ENCODE measurements around the gene ATG9A.
A peak's percentile ranks its signal among the peaks of the same experiment; 100 is the strongest.
"Not testable (repeated sequence)": the region's sequence is repeated elsewhere in the genome, so short reads cannot be mapped to it uniquely, and the experiment has no call there.

Gene ATG9A, protein sequence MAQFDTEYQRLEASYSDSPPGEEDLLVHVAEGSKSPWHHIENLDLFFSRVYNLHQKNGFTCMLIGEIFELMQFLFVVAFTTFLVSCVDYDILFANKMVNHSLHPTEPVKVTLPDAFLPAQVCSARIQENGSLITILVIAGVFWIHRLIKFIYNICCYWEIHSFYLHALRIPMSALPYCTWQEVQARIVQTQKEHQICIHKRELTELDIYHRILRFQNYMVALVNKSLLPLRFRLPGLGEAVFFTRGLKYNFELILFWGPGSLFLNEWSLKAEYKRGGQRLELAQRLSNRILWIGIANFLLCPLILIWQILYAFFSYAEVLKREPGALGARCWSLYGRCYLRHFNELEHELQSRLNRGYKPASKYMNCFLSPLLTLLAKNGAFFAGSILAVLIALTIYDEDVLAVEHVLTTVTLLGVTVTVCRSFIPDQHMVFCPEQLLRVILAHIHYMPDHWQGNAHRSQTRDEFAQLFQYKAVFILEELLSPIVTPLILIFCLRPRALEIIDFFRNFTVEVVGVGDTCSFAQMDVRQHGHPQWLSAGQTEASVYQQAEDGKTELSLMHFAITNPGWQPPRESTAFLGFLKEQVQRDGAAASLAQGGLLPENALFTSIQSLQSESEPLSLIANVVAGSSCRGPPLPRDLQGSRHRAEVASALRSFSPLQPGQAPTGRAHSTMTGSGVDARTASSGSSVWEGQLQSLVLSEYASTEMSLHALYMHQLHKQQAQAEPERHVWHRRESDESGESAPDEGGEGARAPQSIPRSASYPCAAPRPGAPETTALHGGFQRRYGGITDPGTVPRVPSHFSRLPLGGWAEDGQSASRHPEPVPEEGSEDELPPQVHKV

DNA sequence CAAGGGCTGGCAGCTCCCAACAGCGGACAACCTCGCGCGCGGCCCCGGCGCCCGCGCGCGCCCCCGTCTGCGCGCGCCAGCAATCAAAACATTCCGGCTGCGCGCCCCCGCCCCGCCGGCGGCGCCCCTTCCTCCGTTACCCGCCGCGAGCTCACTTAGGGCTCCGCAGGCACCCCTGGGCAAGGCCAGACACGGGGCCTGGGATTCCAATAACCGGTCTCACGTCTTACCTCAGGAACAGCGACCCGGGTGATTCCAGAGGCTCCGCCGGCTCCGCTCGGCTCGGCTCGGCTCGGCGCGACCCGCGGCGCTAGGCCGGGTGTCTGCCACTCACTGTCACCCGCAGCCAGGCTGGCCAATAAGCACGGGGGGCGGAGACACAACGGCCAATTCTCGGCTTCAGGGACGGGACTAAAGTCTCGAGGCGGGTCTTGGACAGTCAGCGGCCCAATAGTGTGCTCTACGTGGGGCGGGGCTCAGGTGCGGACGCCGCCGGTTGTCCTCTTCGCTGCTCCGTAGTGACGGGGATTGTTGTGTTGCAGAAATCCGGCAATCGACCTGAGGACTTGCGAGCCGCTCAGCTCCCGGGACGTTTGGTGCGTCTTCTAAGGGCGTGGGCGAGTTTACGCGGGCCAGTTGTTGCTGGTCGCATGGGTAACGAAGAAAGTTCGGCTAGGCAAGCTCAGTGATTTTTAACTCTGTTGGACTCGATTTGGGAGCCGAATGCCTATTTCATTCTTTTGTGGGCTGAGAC, at the start of gene ATG9A, which contains the start of gene ANKZF1:
Gene ATG9A, minus strand, starts transcription at position 332 of the 754 bp plus-strand sequence. CDS start 1,612 bp downstream, outside the sequence.
Gene ANKZF1, plus strand, starts transcription at position 502 of the 754 bp plus-strand sequence. CDS start 452 bp downstream, outside the sequence.
- peak; percentile 98 to 100 (median 100) for DNase-seq
- intact Hi-C loops (cut with DNase I), result loop anchor here (1.0 to 10.0 kb wide), 2 partner anchors 51 to 155 kb away; partner anchors contain the start of genes DNPEP and RETREG2

DNA sequence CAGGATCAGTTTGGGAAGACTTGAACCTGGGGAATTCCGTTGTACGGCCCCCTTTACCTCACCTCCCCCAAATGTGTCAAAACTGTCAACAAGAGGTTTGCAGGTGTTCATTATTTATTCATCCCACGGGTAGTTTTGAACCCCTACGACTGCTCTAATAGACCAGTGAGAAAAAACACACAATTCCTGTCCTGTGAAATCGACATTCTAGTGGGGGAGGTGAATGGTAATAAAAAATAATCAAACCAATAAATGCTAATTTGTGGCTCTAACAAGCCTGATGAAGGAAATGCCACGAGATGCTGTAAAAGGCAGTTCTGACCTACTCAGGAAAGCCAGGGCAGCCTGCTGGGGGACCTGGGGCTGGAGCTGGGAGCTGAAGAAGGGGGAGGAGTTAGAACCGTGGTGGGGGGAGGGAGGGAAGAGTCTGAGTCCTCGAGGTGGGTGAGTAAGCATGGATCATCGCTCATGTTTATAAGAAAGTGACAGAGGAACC, 49.3 kb upstream of the ATG9A start:
- intact Hi-C loops (cut with DNase I), result loop anchor here (2.0 to 5.0 kb wide), 2 partner anchors 102 to 109 kb away; partner anchors contain the start of genes CNPPD1 and DNPEP

DNA sequence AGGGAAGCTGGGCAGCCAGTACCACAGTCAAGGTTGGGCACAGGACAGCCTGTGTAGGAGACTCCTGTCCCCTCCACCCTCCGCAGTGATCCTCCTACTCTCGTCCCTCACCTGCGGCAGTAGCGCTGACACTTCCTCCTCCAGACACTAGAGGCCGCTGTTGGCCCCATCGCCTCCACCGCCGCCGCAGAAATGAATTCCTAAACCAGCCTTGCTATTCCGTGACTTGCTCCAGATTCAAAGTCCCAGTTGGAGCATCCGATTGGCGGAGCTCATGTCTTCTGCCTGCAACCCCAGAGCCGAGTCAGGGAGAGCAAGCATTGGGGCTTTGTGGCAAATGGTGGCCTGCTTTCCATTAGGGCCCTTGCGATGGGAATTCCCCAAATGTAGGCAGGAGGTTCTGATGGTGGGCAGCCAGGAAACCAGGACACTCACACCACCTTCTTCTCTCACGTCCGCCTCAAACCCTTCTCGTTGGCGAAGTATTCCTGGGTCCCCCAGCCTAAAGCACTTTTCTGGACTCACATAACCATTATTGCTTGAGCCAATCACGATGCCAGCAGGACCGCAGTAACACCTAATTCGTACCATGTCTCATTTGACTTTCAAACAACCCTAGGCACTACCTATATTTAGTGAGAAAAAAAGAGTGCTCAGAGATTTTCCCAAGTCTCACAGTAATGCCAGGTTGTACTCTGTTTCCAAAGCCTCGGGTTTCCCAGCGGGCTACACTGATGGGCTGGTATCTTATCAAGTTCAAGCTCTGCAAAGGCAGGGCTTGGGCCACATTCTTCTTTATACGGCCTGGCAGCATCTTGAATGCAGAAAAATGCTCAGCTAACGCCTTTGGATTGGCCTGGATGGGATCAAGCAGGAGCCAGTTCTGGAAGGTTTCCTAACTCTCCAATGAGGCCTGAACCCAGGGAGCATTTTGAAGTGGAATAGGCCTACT, 48.5 kb upstream of the ATG9A start:
- peak; percentile 79 to 98 (median 88) for DNase-seq
- intact Hi-C loops (cut with DNase I), result loop anchor here (1.0 to 5.0 kb wide), 3 partner anchors 20 to 109 kb away; partner anchors contain the start of genes CNPPD1 and DNPEP

More for the DNA sequence above, 49.3 kb upstream of the ATG9A start:
- no peak for DNase-seq

DNA sequence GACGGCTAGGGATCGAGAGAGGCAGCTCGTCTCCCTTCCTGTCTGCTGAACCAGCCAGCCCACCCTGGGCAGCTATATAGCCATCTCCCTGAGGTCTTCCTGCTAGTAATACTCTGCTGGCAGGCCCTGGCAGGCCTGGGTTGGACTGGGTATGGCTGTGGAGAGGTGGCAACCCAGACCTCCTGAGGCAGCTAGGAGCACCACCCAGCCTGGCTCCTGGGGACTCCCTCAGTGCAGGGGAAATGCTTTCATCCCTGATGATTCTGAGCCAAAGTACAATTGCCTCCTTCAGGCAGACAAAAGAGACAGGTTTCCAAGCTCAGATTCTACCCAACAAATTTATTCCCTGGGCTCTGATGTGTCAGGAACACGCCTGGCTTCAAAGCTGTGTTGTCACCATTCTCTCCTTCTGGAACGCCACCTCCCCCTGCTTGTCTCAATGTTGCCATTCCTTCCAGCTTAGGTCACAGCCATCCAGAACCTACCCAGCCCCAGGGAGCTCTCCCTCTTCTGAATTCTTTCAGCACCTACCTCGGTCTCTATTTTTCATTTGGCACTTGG, 45.0 kb upstream of the ATG9A start:
- intact Hi-C loops (cut with DNase I), result no loop called here
- peak in 2 of 10 donors; percentile 45 to 54 for DNase-seq

DNA sequence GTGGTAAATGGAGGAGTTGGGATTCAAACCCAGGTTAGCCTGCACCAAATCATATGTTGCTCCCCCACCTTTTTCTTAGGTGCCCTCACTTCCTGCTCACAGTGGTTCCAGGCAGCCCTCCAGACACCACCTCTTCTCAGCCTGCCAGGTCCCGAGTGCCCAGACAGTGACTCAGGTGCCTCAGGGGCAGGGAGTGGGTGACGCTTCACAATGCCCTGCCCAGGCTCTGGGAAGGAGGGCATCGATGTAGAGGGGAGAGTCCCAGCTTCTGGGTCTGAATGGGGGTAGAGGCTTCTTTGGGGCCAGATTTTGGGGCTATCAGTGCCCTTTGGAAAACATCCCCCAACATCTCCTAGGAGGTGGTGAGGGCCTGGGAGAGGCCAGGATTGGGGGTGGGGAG, 44.5 kb upstream of the ATG9A start:
- DNase-seq, result peak in 2 of 10 donors; percentile 20 to 33
- intact Hi-C loops (cut with DNase I), result no loop called here

DNA sequence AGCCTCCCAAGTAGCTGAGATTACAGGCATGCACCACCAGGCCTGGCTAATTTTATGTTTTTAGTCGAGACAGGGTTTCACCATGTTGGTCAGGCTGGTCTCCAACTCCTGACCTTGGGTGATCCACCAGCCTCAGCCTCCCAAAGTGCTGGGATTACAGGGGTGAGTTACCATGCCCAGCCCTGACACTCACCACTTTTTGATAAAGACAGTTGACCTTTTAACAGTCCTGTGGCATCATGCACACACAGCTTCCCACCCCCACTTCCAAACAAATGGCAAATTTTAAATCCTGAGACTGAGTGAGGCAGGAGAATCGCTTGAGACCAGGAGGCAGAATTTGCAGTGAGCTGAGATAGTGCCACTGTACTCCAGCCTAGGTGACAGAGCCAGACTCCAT, 43.6 kb upstream of the ATG9A start:
- DNase-seq, result peak in 1 of 10 donors; percentile 7
- intact Hi-C loops (cut with DNase I), result no loop called here

DNA sequence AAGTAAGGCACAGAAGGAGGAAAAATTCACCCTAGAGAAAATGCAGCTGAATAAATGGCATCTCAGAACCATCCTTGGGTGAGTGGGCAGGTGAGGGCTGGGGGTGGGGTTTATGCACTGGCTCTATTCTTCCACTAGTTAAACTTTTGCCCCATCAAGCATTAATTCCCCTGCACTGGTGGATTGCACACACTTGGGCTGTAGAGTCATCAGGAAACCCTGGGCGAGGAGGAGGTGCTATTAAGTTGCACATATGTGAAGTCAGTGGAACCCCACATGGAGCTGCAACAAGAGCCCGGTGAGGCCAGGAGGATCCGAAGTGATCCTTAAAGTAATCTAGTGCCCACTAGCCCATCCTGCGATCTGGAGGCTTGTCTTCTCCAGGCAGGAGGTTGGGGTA, 42.9 kb upstream of the ATG9A start:
- intact Hi-C loops (cut with DNase I), result no loop called here
- peak in 2 of 10 donors; percentile 21 to 36 for DNase-seq

DNA sequence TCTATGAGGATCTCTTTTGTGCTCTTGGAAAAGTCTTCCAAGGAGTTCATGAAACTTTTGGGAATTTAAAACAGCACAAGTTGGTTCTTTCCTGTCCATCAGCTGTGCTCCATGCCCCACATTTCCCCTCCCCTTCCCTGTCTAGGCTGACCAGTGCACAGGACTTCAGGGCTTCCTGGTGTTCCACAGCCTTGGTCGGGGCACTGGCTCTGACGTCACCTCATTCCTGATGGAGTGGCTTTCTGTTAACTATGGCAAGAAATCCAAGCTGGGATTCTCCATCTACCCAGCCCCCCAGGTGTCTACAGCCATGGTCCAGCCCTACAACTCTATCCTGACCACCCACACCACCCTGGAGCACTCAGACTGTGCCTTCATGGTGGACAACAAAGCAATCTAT, 41.6 kb upstream of the ATG9A start:
- intact Hi-C loops (cut with DNase I), result no loop called here
- peak in 2 of 10 donors; percentile 3 to 8 for DNase-seq

DNA sequence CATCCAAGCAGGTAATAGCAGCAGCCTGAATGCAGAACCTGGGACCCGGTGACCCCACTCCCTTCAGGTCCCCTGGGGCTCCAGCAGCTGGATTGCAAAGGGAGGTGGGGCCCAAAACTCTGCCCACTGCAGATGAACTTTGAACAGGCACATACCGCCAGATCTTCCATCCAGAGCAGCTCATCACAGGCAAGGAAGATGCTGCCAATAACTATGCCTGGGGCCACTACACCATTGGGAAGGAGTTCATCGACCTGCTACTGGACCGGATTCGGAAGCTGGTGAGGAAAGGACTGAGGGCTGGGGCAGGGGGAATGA, 40.6 kb upstream of the ATG9A start:
- peak in 2 of 10 donors; percentile 2 to 48 for DNase-seq
- intact Hi-C loops (cut with DNase I), result no loop called here

DNA sequence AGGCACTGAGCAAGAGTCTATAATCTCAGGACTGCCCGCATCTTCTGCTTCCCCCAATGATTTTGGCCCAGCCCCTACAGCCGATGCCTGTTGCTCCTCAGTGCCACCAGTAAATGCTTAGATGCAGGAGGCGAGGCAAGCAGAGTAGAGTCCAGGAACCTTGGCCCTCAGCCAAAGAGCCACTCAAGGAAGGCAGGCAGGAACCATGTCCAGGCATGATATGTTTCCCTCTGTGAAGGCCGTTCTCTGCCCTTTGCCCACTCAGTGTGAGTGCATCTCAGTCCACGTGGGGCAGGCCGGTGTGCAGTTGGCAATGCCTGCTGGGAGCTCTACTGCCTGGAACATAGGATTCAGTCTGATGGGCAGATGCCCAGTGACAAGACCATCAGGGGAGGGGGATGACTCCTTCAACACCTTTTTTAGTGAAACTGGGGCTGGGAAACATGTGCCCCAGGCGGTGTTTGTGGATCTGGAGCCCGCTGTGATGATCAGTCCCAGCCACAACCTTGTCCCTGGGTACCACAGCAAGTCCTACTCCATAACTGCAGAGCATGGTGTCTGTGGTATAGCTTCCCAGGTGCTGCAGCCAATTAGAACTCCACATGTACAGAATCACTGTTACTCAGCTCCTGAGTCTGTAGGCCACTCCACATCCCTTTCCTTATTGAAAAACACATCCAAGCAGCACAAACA, 40.1 kb upstream of the ATG9A start:
- intact Hi-C loops (cut with DNase I), result no loop called here
- DNase-seq, result peak in 2 of 10 donors; percentile 34 to 74

DNA sequence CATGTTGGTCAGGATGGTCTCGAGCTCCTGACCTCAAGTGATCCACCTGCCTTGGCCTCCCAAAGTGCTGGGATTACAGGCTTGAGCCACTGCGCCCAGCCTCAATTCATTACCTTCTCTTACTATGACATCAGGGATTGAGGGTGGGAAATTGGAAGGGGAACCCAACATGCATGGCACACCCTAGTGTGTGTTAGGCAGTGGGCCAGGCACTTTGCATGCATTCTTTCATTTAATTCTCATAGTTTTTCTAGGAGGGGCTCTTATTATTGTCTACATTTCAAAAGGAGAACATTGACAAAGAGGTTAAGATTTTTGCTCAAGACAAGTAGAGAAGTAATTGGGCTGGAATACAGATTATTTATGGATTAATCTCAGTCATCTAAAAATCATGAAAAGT, 38.9 kb upstream of the ATG9A start:
- intact Hi-C loops (cut with DNase I), result no loop called here
- peak in 1 of 10 donors; percentile 0 for DNase-seq

DNA sequence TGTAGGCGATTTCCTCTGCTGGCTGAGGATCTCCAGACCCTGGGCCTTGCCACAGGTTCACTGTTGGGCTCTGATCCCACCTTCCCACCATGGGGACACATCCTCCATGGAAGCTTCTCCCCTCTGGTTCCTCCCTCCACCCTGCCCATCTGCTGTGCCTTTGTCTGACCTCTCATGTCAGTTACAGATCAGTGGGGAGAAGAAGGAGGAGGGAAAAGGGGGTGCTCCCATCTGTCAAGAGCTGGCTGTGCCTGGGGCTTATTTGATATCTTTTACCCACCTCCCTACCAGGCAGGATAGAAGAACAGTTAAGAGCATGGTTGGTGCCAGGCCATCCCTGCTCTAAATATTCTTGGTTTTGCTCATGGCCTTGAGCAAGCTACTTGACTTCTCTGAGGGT, 37.5 kb upstream of the ATG9A start:
- DNase-seq, result peak in 2 of 10 donors; percentile 4 to 14
- intact Hi-C loops (cut with DNase I), result no loop called here

DNA sequence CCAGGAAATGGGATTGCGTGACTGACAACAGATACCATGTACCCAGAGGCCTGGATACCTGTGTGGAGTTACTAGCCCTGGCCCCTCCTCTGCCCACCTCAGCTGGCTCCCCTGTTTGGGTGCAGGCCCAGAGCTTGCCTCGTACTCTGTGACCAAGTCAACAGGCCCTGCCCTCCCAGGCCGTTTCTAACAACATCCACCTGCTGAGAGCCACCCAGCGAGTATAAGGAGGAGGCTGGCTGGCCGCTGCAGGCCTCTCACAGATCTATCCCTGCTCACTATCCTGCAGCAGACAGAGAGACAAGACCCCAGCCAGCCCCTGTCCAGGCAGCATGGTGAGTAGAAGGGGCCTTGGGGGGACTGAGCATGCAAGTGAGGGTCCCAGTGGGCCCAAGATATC, 36.8 kb upstream of the ATG9A start:
- peak in 2 of 10 donors; percentile 49 to 57 for DNase-seq
- intact Hi-C loops (cut with DNase I), result no loop called here

DNA sequence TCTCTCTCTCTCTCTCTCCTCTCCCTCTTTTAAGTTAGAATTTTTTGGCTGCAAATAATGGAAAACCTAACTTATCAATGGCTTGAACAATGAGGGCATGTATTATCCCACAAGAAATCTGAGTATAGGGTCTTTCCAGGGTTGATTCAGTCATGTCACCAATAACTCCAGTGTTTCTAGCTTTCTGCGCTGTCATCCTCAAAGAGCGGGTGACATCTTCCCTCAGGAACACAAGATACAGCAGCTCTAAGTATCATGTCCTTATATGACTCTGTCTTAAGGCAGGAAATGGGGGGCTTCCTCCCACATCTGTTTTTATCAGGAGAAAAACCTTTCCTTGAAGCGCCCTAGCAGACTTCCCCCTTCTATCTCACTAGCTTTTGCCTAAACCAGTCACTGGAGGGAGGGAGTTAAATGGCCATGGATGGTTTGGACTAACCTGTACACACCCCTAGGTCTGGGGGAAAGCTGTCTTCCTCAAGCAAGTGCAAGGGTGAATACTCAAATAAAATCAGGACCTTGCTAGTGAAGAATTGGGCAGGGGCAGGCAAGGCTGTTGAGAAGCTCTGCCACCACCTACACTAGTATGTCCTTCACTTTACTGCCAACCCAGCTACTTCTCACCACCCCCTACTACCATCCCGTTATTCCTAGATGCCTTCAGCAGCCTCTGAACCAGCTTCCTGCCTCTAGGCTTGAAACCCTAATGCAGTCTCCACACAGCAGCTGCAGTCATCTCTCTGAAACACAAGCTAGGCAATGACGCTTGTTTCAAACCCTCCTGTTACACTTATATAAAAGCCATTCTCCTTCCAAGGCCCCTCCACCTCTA, 31.8 kb upstream of the ATG9A start:
- DNase-seq, result peak in 1 of 10 donors; percentile 9
- intact Hi-C loops (cut with DNase I), result no loop called here

DNA sequence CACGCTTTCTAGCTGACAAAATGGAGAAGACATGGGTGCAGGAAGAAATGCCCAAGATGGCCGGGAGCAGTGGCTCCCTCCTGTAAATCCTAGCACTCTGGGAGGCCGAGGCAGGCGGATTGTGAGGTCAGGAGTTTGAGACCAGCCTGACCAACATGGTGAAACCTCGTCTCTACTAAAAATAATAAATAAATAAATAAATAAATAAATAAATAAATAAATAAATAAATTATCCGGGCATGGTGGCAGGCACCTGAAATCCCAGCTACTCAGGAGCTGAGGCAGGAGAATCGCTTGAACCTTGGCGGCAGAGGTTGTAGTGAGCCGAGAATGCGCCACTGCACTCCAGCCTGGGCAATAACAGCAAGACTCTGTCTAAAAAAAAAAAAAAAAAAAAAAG, 29.5 kb upstream of the ATG9A start:
- intact Hi-C loops (cut with DNase I); DNase-seq: not testable (repeated sequence)

DNA sequence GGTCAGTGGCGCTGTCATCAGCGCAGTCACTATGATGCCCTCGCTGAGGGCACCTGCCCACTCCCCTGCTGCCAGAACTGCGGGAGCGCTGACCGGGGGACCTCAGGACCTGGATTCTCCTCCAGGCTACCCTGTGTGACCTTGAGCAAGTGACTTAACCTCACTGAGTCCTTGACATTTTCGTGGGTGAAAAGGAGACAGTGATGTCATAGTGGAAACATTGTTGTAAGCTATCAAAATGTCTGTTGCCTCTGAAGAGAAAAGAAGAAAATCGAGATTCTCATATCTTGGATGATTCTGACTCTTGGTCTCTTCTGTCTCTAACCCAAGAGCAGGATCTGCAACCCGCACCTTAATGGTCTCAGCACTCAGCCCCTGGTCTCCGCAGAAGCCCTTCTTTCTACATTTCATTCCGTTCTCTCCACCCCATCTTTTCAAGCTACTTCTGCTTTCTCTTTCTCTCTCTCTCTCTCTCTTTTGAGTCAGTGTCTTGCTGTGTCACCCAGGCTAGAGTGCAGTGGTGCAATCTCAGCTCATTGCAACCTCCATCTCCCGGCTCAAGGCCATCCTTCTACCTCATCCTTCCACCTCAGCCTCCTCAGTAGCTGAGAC, 25.3 kb upstream of the ATG9A start:
- intact Hi-C loops (cut with DNase I), result no loop called here
- DNase-seq, result no peak
